OCI-M2 (cell line): ENCODE measurements around the gene SPATA9.

Experiments
- DNase-seq: peaks from one replicate; lab custom pipeline; 2025; ENCODE audit not compliant: unreplicated experiment; lab: John Stamatoyannopoulos, UW

The SPATA9 gene

GRCh38 chr5:95620870-95621838 lies 61.6 kb downstream of the SPATA9 start:
- no peak for DNase-seq

- DNase-seq = no peak
These were observed 62.5 kb downstream of the SPATA9 start, which contains the start of gene GPR150 for GRCh38 chr5:95620030-95620869. GPR150 (plus strand) TSS chr5:95620087; CDS start chr5:95620276, 189 bp downstream.

- no peak for DNase-seq
These were observed 63.2 kb downstream of the SPATA9 start for GRCh38 chr5:95619514-95620029.

- DNase-seq = no peak
These were observed 63.7 kb downstream of the SPATA9 start for GRCh38 chr5:95619096-95619495.

GRCh38 chr5:95617057-95617456 lies 65.7 kb downstream of the SPATA9 start:
- DNase-seq = no peak

GRCh38 chr5:95615164-95615467 lies 67.7 kb downstream of the SPATA9 start:
- DNase-seq = no peak

GRCh38 chr5:95613514-95613913 lies 69.3 kb downstream of the SPATA9 start:
- DNase-seq = no peak

GRCh38 chr5:95611396-95611795 lies 71.4 kb downstream of the SPATA9 start:
- no peak for DNase-seq

- no peak for DNase-seq
These were observed 72.2 kb downstream of the SPATA9 start for GRCh38 chr5:95610546-95610945.

GRCh38 chr5:95609711-95610110 lies 73.1 kb downstream of the SPATA9 start:
- no peak for DNase-seq
